Central memory CD8-positive, alpha-beta T cell (primary cell): Measurements from ENCODE around the gene HHIPL1.

Experiments
- ATAC-seq: fragments of 150-1000 bp; cut with Tn5 transposase; replicated peaks from 2 replicates; pipeline ENCODE4 v1.10.0; 2022; ENCODE audit warnings: mild to moderate bottlenecking, moderate FRiP score, moderate number of reproducible peaks; ENCODE audit not compliant: poor library complexity, severe bottlenecking; ENCODE audit errors: extremely low read depth
- DNase-seq, 2 donors: peaks; one replicate each; pipeline ENCODE4 v3.0.0; 2021; ENCODE audit warnings: low spot score in 2 of 2
- H3K27ac Mint-ChIP-seq: one replicate; pipeline ENCODE4 v1.8.0; 2022; ENCODE audit warnings: low read depth, mild to moderate bottlenecking, moderate library complexity, mixed read lengths
- H3K27me3 Mint-ChIP-seq: one replicate; pipeline ENCODE4 v1.8.0; 2022; ENCODE audit warnings: mixed read lengths
- H3K36me3 Mint-ChIP-seq: one replicate; pipeline ENCODE4 v1.8.0; 2022; ENCODE audit warnings: mild to moderate bottlenecking, moderate library complexity, mixed read lengths; ENCODE audit not compliant: insufficient read depth
- H3K4me1 Mint-ChIP-seq: one replicate; pipeline ENCODE4 v1.8.0; 2022; ENCODE audit warnings: mixed read lengths
- H3K4me3 Mint-ChIP-seq: one replicate; pipeline ENCODE4 v1.8.0; 2022; ENCODE audit warnings: mild to moderate bottlenecking, moderate library complexity, mixed read lengths
- H3K9me3 Mint-ChIP-seq: one replicate; pipeline ENCODE4 v1.8.0; 2022; ENCODE audit warnings: mixed read lengths

HHIPL1 gene

GRCh38 chr14:99616832-99617800, 27.8 kb upstream of the HHIPL1 start:
- Mint-ChIP-seq H3K9me3 (no peaks in the 10 kb centered on the region), H3K36me3 (no peaks in the 10 kb centered on the region), H3K27ac (no peak overlapping the region), H3K4me1 (no peaks in the 10 kb centered on the region), H3K27me3 (peaks cover 38% of the 10 kb centered on the region), H3K4me3 (no peak overlapping the region)
- no peak for DNase-seq
- ATAC-seq, result no peak

- Mint-ChIP-seq H3K9me3 (no peaks in the 10 kb centered on the region), H3K36me3 (no peaks in the 10 kb centered on the region), H3K27ac (no peak overlapping the region), H3K4me1 (no peaks in the 10 kb centered on the region), H3K27me3 (peaks cover 63% of the 10 kb centered on the region), H3K4me3 (no peak overlapping the region)
- no peak for DNase-seq
- ATAC-seq, result no peak
Measured at GRCh38 chr14:99619835-99620834, 24.8 kb upstream of the HHIPL1 start.

GRCh38 chr14:99621948-99622347, 23.0 kb upstream of the HHIPL1 start:
- no peak for DNase-seq
- Mint-ChIP-seq H3K9me3 (no peaks in the 10 kb centered on the region), H3K27ac (no peak overlapping the region), H3K4me3 (no peak overlapping the region), H3K36me3 (no peaks in the 10 kb centered on the region), H3K4me1 (no peaks in the 10 kb centered on the region), H3K27me3 (peaks cover 61% of the 10 kb centered on the region)
- no peak for ATAC-seq

GRCh38 chr14:99624024-99624423, 20.9 kb upstream of the HHIPL1 start:
- Mint-ChIP-seq H3K27me3 (peaks cover 59% of the 10 kb centered on the region), H3K9me3 (no peaks in the 10 kb centered on the region)

GRCh38 chr14:99624971-99625370, 20.0 kb upstream of the HHIPL1 start:
- Mint-ChIP-seq H3K27me3 (peaks cover 58% of the 10 kb centered on the region), H3K4me1 (no peaks in the 10 kb centered on the region), H3K9me3 (no peaks in the 10 kb centered on the region), H3K4me3 (no peak overlapping the region), H3K27ac (no peak overlapping the region), H3K36me3 (no peaks in the 10 kb centered on the region)
- no peak for DNase-seq
- ATAC-seq, result no peak

More at GRCh38 chr14:99624024-99624423, 20.9 kb upstream of the HHIPL1 start:
- Mint-ChIP-seq H3K4me3 (no peak overlapping the region), H3K27ac (no peak overlapping the region), H3K4me1 (no peaks in the 10 kb centered on the region), H3K36me3 (no peaks in the 10 kb centered on the region)
- ATAC-seq, result no peak
- DNase-seq, result no peak

- H3K4me1 Mint-ChIP-seq, result no peaks in the 10 kb centered on the region
Measured at GRCh38 chr14:99625476-99625875, 19.5 kb upstream of the HHIPL1 start.

GRCh38 chr14:99626041-99626648, 18.8 kb upstream of the HHIPL1 start:
- H3K4me3 Mint-ChIP-seq, result no peak overlapping the region
- no peak overlapping the region for H3K27ac Mint-ChIP-seq
- peaks cover 58% of the 10 kb centered on the region for H3K27me3 Mint-ChIP-seq
- no peaks in the 10 kb centered on the region for H3K36me3 Mint-ChIP-seq
- DNase-seq, result no peak
- H3K4me1 Mint-ChIP-seq, result no peaks in the 10 kb centered on the region
- H3K9me3 Mint-ChIP-seq, result no peaks in the 10 kb centered on the region
- no peak for ATAC-seq

More at GRCh38 chr14:99625476-99625875, 19.5 kb upstream of the HHIPL1 start:
- DNase-seq (no peak), ATAC-seq (no peak)
- no peak overlapping the region for H3K27ac Mint-ChIP-seq
- H3K36me3 Mint-ChIP-seq, result no peaks in the 10 kb centered on the region
- no peaks in the 10 kb centered on the region for H3K9me3 Mint-ChIP-seq
- no peak overlapping the region for H3K4me3 Mint-ChIP-seq
- H3K27me3 Mint-ChIP-seq, result peaks cover 58% of the 10 kb centered on the region

GRCh38 chr14:99627100-99627499, 17.8 kb upstream of the HHIPL1 start:
- Mint-ChIP-seq H3K27ac (no peak overlapping the region), H3K9me3 (no peaks in the 10 kb centered on the region), H3K36me3 (no peaks in the 10 kb centered on the region), H3K4me1 (no peaks in the 10 kb centered on the region), H3K4me3 (no peak overlapping the region), H3K27me3 (peaks cover 55% of the 10 kb centered on the region)
- ATAC-seq, result no peak
- DNase-seq, result no peak

- peaks cover 50% of the 10 kb centered on the region for H3K27me3 Mint-ChIP-seq
- peaks cover 2% of the 10 kb centered on the region for H3K36me3 Mint-ChIP-seq
- no peak for DNase-seq
- H3K27ac Mint-ChIP-seq, result no peak overlapping the region
- no peaks in the 10 kb centered on the region for H3K4me1 Mint-ChIP-seq
- H3K9me3 Mint-ChIP-seq, result no peaks in the 10 kb centered on the region
- no peak overlapping the region for H3K4me3 Mint-ChIP-seq
- ATAC-seq, result no peak
Measured at GRCh38 chr14:99627510-99628381, 17.2 kb upstream of the HHIPL1 start.

GRCh38 chr14:99628887-99629618, 15.9 kb upstream of the HHIPL1 start:
- Mint-ChIP-seq H3K27me3 (peaks cover 47% of the 10 kb centered on the region), H3K36me3 (peaks cover 2% of the 10 kb centered on the region), H3K4me1 (no peaks in the 10 kb centered on the region), H3K4me3 (no peak overlapping the region), H3K9me3 (no peaks in the 10 kb centered on the region), H3K27ac (no peak overlapping the region)
- peak; percentile 36 to 41 for DNase-seq
- peak; percentile 75 for ATAC-seq

GRCh38 chr14:99630202-99630601, 14.7 kb upstream of the HHIPL1 start:
- Mint-ChIP-seq H3K9me3 (no peaks in the 10 kb centered on the region), H3K27ac (no peak overlapping the region), H3K4me1 (no peaks in the 10 kb centered on the region), H3K36me3 (peaks cover 2% of the 10 kb centered on the region), H3K27me3 (peaks cover 45% of the 10 kb centered on the region), H3K4me3 (no peak overlapping the region)
- no peak for DNase-seq
- no peak for ATAC-seq
